AG20443 (cell line): Measurements from ENCODE around the gene VIPR2.
A peak's percentile ranks its signal among the peaks of the same experiment; 100 is the strongest.

ENCODE experiments used
- DNase-seq: peaks from one replicate; pipeline ENCODE4 v3.0.0; 2012; ENCODE audit warnings: low spot score, mixed read lengths

VIPR2 gene

GRCh38 chr7:159119851-159120539 lies 24.7 kb downstream of the VIPR2 start:
- DNase-seq = no peak

GRCh38 chr7:159119026-159119741 lies 25.5 kb downstream of the VIPR2 start:
- no peak for DNase-seq

GRCh38 chr7:159118623-159119022 lies 26.0 kb downstream of the VIPR2 start:
- no peak for DNase-seq

GRCh38 chr7:159118197-159118595 lies 26.5 kb downstream of the VIPR2 start:
- no peak for DNase-seq

GRCh38 chr7:159117366-159118196 lies 27.1 kb downstream of the VIPR2 start:
- no peak for DNase-seq

GRCh38 chr7:159116581-159117339 lies 27.9 kb downstream of the VIPR2 start:
- DNase-seq = no peak

GRCh38 chr7:159115601-159116501 lies 28.8 kb downstream of the VIPR2 start:
- DNase-seq = no peak

GRCh38 chr7:159114981-159115380 lies 29.7 kb downstream of the VIPR2 start:
- DNase-seq = no peak

GRCh38 chr7:159114096-159114495 lies 30.6 kb downstream of the VIPR2 start:
- no peak for DNase-seq

GRCh38 chr7:159113056-159113455 lies 31.6 kb downstream of the VIPR2 start:
- no peak for DNase-seq

- DNase-seq = no peak
These were observed 32.3 kb downstream of the VIPR2 start for GRCh38 chr7:159112136-159113011.

- no peak for DNase-seq
These were observed 35.0 kb downstream of the VIPR2 start for GRCh38 chr7:159109653-159110035.

GRCh38 chr7:159108941-159109652 lies 35.6 kb downstream of the VIPR2 start:
- no peak for DNase-seq

- DNase-seq = no peak
These were observed 36.2 kb downstream of the VIPR2 start for GRCh38 chr7:159108491-159108890.

- no peak for DNase-seq
These were observed 37.3 kb downstream of the VIPR2 start for GRCh38 chr7:159107161-159107892.

- peak; percentile 37 for DNase-seq
These were observed 38.5 kb downstream of the VIPR2 start for GRCh38 chr7:159105832-159106811.

GRCh38 chr7:159105066-159105780 lies 39.4 kb downstream of the VIPR2 start:
- DNase-seq = no peak
